GM10266 (cell line): ENCODE data around the gene AGPAT4.

Experiments used
- DNase-seq: peaks from one replicate; pipeline ENCODE4 v3.0.0; 2012; ENCODE audit errors: extremely low spot score
- TF ChIP-seq, protein P1 (sequence below): IDR thresholded peaks from 2 replicates; pipeline ENCODE4 v1.5.1; 2012; ENCODE audit warnings: mild to moderate bottlenecking, low read depth; ENCODE audit not compliant: control insufficient read depth, insufficient read depth; ENCODE audit errors: missing control alignments

AGPAT4 gene

DNA sequence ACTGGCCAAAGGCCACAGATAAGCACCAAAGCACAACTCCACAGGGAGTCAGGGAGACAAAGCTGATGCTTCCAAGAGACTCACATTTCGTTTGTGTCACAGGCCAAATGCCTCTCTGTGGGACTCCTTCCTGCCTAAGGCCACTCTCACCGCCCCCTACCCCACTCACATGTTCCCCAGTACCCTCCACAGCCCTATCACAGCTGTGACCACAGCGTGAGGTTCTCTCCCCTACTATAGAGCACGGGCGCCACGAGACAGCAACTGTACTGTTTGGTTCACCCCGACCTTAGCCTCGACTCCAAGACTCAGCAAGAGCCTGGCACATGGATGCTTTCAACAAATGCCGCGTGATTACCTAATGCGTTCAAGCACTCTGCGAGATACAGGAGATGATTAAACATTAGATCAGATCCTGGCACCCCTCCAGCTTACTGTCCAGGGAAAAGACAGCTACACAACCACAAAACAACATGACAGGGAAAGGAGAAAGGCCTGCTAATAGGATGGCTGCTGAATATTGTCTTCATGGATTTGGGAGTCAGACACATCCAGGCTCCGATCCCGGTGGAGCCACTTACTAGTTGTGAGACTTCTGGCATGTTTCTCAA lies 105.5 kb downstream of the AGPAT4 start:
- TF ChIP-seq, protein P1, sequence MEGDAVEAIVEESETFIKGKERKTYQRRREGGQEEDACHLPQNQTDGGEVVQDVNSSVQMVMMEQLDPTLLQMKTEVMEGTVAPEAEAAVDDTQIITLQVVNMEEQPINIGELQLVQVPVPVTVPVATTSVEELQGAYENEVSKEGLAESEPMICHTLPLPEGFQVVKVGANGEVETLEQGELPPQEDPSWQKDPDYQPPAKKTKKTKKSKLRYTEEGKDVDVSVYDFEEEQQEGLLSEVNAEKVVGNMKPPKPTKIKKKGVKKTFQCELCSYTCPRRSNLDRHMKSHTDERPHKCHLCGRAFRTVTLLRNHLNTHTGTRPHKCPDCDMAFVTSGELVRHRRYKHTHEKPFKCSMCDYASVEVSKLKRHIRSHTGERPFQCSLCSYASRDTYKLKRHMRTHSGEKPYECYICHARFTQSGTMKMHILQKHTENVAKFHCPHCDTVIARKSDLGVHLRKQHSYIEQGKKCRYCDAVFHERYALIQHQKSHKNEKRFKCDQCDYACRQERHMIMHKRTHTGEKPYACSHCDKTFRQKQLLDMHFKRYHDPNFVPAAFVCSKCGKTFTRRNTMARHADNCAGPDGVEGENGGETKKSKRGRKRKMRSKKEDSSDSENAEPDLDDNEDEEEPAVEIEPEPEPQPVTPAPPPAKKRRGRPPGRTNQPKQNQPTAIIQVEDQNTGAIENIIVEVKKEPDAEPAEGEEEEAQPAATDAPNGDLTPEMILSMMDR, result no peak
- no peak for DNase-seq

DNA sequence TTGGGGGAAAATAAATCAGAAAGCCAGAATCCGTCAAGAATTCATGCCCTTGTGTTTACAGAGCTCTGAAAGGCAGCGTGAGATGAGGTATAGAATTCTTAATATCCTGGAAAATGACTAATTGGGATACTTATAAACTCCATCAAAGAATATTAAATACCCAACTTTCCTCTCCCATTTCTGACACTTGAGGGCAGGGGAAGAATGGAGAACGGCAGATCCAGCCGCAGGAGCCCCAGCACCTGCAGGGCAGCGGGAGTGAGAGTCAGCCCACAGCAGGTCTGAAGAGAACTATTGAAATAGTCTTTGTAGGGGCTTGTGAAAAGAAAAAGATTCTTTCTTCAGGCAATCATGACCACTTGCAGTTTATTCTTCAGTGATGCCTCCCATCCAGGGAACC lies 107.2 kb downstream of the AGPAT4 start:
- DNase-seq, result no peak
- TF ChIP-seq, protein P1, result no peak

DNA sequence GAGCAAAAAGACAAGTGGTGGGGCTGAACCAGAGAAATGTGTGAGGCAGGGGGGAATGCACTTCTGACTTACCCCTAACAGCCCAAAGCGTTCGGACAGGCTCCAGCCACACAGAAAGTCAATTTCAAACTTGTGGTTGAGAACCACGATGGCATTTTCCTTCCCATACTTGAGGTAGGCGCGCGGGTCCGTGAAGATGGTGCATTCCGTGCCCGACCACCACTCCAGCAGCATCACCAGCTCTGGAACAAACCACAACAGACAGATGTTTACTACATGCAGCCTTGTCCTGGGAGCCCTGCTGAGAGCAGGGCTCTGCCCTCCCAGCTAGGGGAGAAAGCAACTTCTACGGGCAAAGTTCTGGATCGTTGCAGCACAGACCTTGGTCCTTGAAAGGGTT lies 107.7 kb downstream of the AGPAT4 start:
- DNase-seq, result no peak
- TF ChIP-seq, protein P1, result no peak

DNA sequence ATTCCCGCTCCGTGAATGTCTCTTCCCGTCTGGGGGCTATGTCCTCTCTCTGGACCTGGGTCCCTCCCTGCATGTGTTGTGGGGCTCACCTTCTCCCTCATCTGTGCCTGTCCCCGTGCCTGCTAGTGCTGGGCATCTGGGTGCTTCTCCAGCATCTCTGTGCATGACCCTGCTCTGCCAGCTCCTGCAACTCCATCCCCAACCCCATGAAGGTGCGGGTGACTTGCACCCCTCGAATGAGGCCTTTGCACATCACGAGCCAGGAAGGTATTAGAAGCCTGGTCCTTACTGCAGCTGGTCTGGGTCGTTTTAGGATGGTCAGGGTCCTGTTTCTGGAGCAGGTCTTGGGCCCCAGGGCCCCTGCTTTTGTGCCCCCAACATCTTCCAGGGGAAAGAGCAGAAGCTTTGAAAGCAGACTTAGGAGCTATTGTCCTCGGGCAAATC lies 109.7 kb downstream of the AGPAT4 start:
- TF ChIP-seq, protein P1, result no peak
- DNase-seq, result no peak

DNA sequence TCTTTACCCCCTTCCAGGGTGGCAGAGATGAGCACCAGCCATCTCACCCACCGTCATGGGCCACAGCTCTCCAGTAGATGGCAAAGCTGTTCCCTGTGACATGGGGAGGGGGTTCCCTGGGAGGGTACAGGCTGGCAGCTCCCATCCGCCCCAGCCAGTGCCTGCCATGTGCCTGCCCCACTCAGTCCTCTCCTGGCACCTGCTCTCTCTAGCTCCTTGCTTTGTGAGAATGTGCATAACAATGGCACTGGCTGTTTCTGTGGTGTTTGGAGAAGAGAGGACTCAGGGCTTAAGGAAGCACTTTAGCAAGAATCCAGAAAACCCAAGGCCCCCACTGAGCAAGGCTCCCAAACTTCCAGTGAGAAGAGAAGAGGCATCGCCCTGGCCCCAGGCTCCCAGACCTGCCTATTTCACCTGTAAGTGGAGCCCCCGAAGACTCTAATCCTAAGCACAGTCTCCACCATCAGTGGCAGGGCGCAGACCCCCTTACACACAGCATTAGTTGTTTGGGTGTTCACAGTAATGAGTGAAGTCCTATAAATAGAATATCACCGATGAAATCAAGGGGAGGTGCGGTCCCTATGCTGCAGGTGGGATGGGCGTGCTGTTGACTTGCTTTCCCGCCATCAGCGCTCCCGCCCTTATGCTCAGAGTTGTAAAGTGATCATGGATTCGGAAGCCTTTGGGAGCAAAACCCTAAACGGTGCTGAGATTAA lies 110.2 kb downstream of the AGPAT4 start:
- DNase-seq, result no peak
- TF ChIP-seq, protein P1, result no peak

DNA sequence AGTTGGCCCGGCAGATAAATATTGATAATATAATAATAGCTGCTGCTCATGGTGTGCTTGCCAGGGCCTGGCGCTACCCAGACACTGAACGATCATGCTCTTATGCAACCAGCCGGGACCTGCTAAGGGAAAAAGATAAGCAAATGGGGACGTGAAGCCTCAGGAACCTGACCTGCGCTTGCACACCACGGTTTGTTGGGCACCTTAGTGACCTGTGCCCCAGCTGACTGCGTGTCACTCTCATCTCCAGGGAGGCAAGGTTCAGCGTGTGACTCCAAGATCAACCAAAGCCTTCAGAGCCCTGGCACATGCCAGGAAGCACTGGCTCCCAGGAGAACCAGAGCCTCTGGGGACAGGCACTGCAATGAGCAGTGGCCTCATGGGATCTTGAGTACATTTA lies 111.1 kb downstream of the AGPAT4 start:
- no peak for DNase-seq
- TF ChIP-seq, protein P1, result no peak
